IMR-90 (cell line): ENCODE results near the gene TMEM235. TPM values are rescaled to one million over a fixed set of nuclear protein-coding genes. Genes with fewer than 3 reads are reported as not detected.

Experiments
- ATAC-seq: fragments of 200-7000 bp; cut with Tn5 transposase; 2 replicates; pipeline ENCODE4 v1.9.1; 2020; ENCODE audit warnings: low read depth, mild to moderate bottlenecking, moderate library complexity
- BruUV-seq: library from RNA; stranded (reverse); fragments of 400-500 nt; replicated peaks from 2 replicates; lab custom pipeline; 2021; lab: Mats Ljungman, UMichigan
- CTCF ChIA-PET: fragments of 300-600 bp; formaldehyde crosslinking; extraction: SDS; loops from one replicate; lab custom pipeline; 2021; ENCODE audit warnings: antibody characterized with exemption; lab: Yijun Ruan, JAX
- POLR2A ChIA-PET: fragments of 300-600 bp; sonication (Branson Sonifier 250); formaldehyde crosslinking; loops from one replicate; lab custom pipeline; 2022; ENCODE audit warnings: antibody characterized with exemption; ENCODE audit not compliant: unreplicated experiment; lab: Charles Lee
- DNase-seq: peaks from one replicate; pipeline ENCODE4 v3.0.0; 2013
- H2AFZ ChIP-seq: replicated peaks from 2 replicates; pipeline ENCODE3; 2013; ENCODE audit warnings: low read length, mild to moderate bottlenecking; ENCODE audit not compliant: poor library complexity
- H2AK5ac ChIP-seq: 2 replicates; pipeline ENCODE4 v1.6.1; 2013; ENCODE audit warnings: low read depth, low read length, inconsistent platforms
- H2AK9ac ChIP-seq: replicated peaks from 2 replicates; pipeline ENCODE3; 2013; ENCODE audit warnings: mild to moderate bottlenecking, low read depth, low read length, moderate library complexity; ENCODE audit not compliant: poor library complexity
- H2BK120ac ChIP-seq: 2 replicates; pipeline ENCODE4 v1.6.1; 2013; ENCODE audit warnings: low read depth, low read length, inconsistent platforms
- H2BK15ac ChIP-seq: 3 replicates; pipeline ENCODE4 v1.6.1; 2013; ENCODE audit warnings: low read depth, low read length, inconsistent platforms
- H2BK20ac ChIP-seq: 2 replicates; pipeline ENCODE4 v1.6.1; 2013; ENCODE audit warnings: low read depth, mild to moderate bottlenecking, inconsistent platforms, low read length, moderate library complexity
- H2BK5ac ChIP-seq: 2 replicates; pipeline ENCODE4 v1.6.1; 2013; ENCODE audit warnings: mild to moderate bottlenecking, low read depth, low read length, inconsistent platforms; ENCODE audit not compliant: poor library complexity, severe bottlenecking
- H3K14ac ChIP-seq: replicated peaks from 2 replicates; pipeline ENCODE4 v1.6.1; 2013; ENCODE audit warnings: low read depth, low read length, inconsistent platforms
- H3K18ac ChIP-seq: 2 replicates; pipeline ENCODE4 v1.6.1; 2013; ENCODE audit warnings: low read depth, low read length, control low read depth
- H3K23ac ChIP-seq: 2 replicates; pipeline ENCODE4 v1.6.1; 2013; ENCODE audit warnings: low read depth, low read length, inconsistent platforms
- H3K27ac ChIP-seq: 2 replicates; pipeline ENCODE4 v1.5.1; 2013; ENCODE audit warnings: mild to moderate bottlenecking, control low read depth, low read length; ENCODE audit not compliant: insufficient read depth
- H3K27me3 ChIP-seq: 2 replicates; pipeline ENCODE4 v1.6.1; 2013; ENCODE audit warnings: low read length; ENCODE audit not compliant: control insufficient read depth, insufficient read depth
- H3K36me3 ChIP-seq: 2 replicates; pipeline ENCODE4 v1.6.1; 2013; ENCODE audit warnings: low read length, mixed read lengths; ENCODE audit not compliant: control insufficient read depth, insufficient read depth
- H3K4ac ChIP-seq: 2 replicates; pipeline ENCODE4 v1.6.1; 2013; ENCODE audit warnings: low read depth, low read length, inconsistent platforms
- H3K4me1 ChIP-seq: 2 replicates; pipeline ENCODE4 v1.6.1; 2013; ENCODE audit warnings: low read length, mixed read lengths; ENCODE audit not compliant: control insufficient read depth, insufficient read depth
- H3K4me2 ChIP-seq: 2 replicates; pipeline ENCODE4 v1.6.1; 2013; ENCODE audit warnings: low read depth, mild to moderate bottlenecking, control low read depth, low read length, moderate library complexity
- H3K4me3 ChIP-seq: 2 replicates; pipeline ENCODE4 v1.5.1; 2013; ENCODE audit warnings: low read depth, mild to moderate bottlenecking, control low read depth, low read length, moderate library complexity; ENCODE audit not compliant: insufficient read depth
- H3K56ac ChIP-seq: 2 replicates; pipeline ENCODE4 v1.6.1; 2013; ENCODE audit warnings: low read length, inconsistent platforms; ENCODE audit not compliant: insufficient read depth; ENCODE audit errors: extremely low read depth
- H3K79me1 ChIP-seq, 2 experiments: 2 replicates each; pipeline ENCODE4 v1.6.1; 2013; ENCODE audit warnings: low read length in 2 of 2, inconsistent platforms in 1 of 2, low read depth in 1 of 2
- H3K9ac ChIP-seq: 2 replicates; pipeline ENCODE4 v1.6.1; 2013; ENCODE audit warnings: low read depth, low read length, control low read depth
- H3K9me1 ChIP-seq: 2 replicates; pipeline ENCODE4 v1.6.1; 2013; ENCODE audit warnings: low read length, inconsistent platforms; ENCODE audit not compliant: insufficient read depth
- H3K9me3 ChIP-seq: 2 replicates; pipeline ENCODE4 v1.6.1; 2013; ENCODE audit warnings: low read length; ENCODE audit not compliant: control insufficient read depth, insufficient read depth
- H4K20me1 ChIP-seq: 2 replicates; pipeline ENCODE4 v1.6.1; 2013; ENCODE audit warnings: low read length, inconsistent platforms; ENCODE audit not compliant: insufficient read depth
- H4K5ac ChIP-seq: 2 replicates; pipeline ENCODE4 v1.6.1; 2013; ENCODE audit warnings: mild to moderate bottlenecking, low read depth, low read length, control low read depth
- H4K8ac ChIP-seq, 2 experiments: 2 replicates each; pipeline ENCODE4 v1.6.1; 2013; ENCODE audit warnings: low read depth in 2 of 2, low read length in 2 of 2, control low read depth in 1 of 2, inconsistent platforms in 1 of 2
- H4K91ac ChIP-seq: 2 replicates; pipeline ENCODE4 v1.6.1; 2013; ENCODE audit warnings: low read depth, low read length, inconsistent platforms; ENCODE audit not compliant: insufficient read depth
- BHLHE40 ChIP-seq: fragments of 150-350 bp; IDR thresholded peaks from 2 replicates; pipeline ENCODE4 v1.6.1; 2016; ENCODE audit warnings: mild to moderate bottlenecking, low read depth, low read length
- CEBPB ChIP-seq: IDR thresholded peaks from 2 replicates; pipeline ENCODE4 v1.6.1; 2012; ENCODE audit warnings: low read depth, low read length, improper control_type of control experiment
- CHD1 ChIP-seq: IDR thresholded peaks from 2 replicates; pipeline ENCODE4 v1.6.1; 2012; ENCODE audit warnings: low read depth, low read length, improper control_type of control experiment
- CTCF ChIP-seq: conservative IDR thresholded peaks from 2 replicates; pipeline ENCODE4 v1.5.1; 2012; ENCODE audit warnings: mild to moderate bottlenecking, low read depth, low read length, improper control_type of control experiment
- FOS ChIP-seq: fragments of 150-350 bp; IDR thresholded peaks from 2 replicates; pipeline ENCODE4 v1.6.1; 2016; ENCODE audit warnings: low read depth, low read length
- MAFK ChIP-seq: IDR thresholded peaks from 2 replicates; pipeline ENCODE4 v1.6.1; 2012; ENCODE audit warnings: low read depth, low read length, improper control_type of control experiment
- MAZ ChIP-seq: IDR thresholded peaks from 2 replicates; pipeline ENCODE4 v1.6.1; 2012; ENCODE audit warnings: low read depth, mild to moderate bottlenecking, low read length, improper control_type of control experiment, moderate library complexity, borderline replicate concordance
- MXI1 ChIP-seq: IDR thresholded peaks from 2 replicates; pipeline ENCODE4 v1.6.1; 2012; ENCODE audit warnings: low read depth, mild to moderate bottlenecking, low read length, moderate library complexity, borderline replicate concordance
- NFE2L2 ChIP-seq: fragments of 150-350 bp; IDR thresholded peaks from 2 replicates; pipeline ENCODE4 v1.6.1; 2016; ENCODE audit warnings: low read depth, mild to moderate bottlenecking, low read length
- POLR2A ChIP-seq: IDR thresholded peaks from 2 replicates; pipeline ENCODE4 v1.6.1; 2012; ENCODE audit warnings: mild to moderate bottlenecking, low read depth, low read length
- RAD21 ChIP-seq: IDR thresholded peaks from 2 replicates; pipeline ENCODE4 v1.6.1; 2012; ENCODE audit warnings: low read length, improper control_type of control experiment
- RCOR1 ChIP-seq: IDR thresholded peaks from 2 replicates; pipeline ENCODE4 v1.6.1; 2012; ENCODE audit warnings: mild to moderate bottlenecking, low read length, improper control_type of control experiment; ENCODE audit not compliant: insufficient replicate concordance
- RFX5 ChIP-seq: IDR thresholded peaks from 2 replicates; pipeline ENCODE4 v1.8.0; 2012; ENCODE audit warnings: low read depth, mild to moderate bottlenecking, low read length, moderate library complexity
- SMC3 ChIP-seq: fragments of 150-350 bp; IDR thresholded peaks from 2 replicates; pipeline ENCODE4 v1.6.1; 2016; ENCODE audit warnings: low read depth, mild to moderate bottlenecking, antibody characterized with exemption, low read length, moderate library complexity
- WGBS, 2 experiments: methylation state at CpG; one replicate each; pipeline versions ENCODE4 v1.1.5 to v1.1.7; 2013; ENCODE audit warnings: missing lambda C conversion rate in 2 of 2; ENCODE audit not compliant: insufficient read length in 1 of 2; ENCODE audit errors: extremely low coverage in 2 of 2; 5-methylcytosine and 5-hydroxymethylcytosine counted together
- dilution Hi-C: fragments of 300-500 bp; cut with HindIII; formaldehyde crosslinking; loops from one replicate; pipeline ENCODE4 v1.14.3; 2018; ENCODE audit warnings: low sequenced_read_pairs; ENCODE audit not compliant: unreplicated experiment
- in situ Hi-C: fragments of 300-500 bp; cut with MboI; formaldehyde crosslinking; loops from 3 replicates; pipeline ENCODE4 v1.14.3; 2019; ENCODE audit warnings: low sequenced_read_pairs, inconsistent platforms, mixed read lengths
- intact Hi-C: fragments of 100-400 bp; cut with micrococcal nuclease; formaldehyde crosslinking; loops from 2 replicates; pipeline ENCODE4 v1.10.0; 2022
- polyA plus RNA-seq, 3 experiments: library from polyadenylated mRNA; depleted of rRNA; stranded (reverse); fragments of >200 nt; gene quantifications; 2 replicates each; pipeline ENCODE4 v1.2.3, GENCODE V29; 2012; ENCODE audit warnings: low replicate concordance in 1 of 3
- total RNA-seq: library from RNA; depleted of rRNA; stranded (reverse); fragments of >200 nt; gene quantifications from 2 replicates; pipeline ENCODE4 v1.2.3, GENCODE V29; 2012
- TF ChIP-seq, protein P1 (sequence below): fragments of 150-350 bp; IDR thresholded peaks from 2 replicates; pipeline ENCODE4 v1.6.1; 2017; ENCODE audit warnings: mild to moderate bottlenecking, antibody characterized with exemption, low read length, low read depth
- TF ChIP-seq, protein P2 (sequence below): fragments of 150-350 bp; IDR thresholded peaks from 2 replicates; pipeline ENCODE4 v1.6.1; 2016; ENCODE audit warnings: low read depth, mild to moderate bottlenecking, low read length, moderate library complexity, borderline replicate concordance

Gene TMEM235
- total and polyA plus RNA-seq, 2 of the 4 experiments (the other 2 are of a cell fraction), result not detected

DNA sequence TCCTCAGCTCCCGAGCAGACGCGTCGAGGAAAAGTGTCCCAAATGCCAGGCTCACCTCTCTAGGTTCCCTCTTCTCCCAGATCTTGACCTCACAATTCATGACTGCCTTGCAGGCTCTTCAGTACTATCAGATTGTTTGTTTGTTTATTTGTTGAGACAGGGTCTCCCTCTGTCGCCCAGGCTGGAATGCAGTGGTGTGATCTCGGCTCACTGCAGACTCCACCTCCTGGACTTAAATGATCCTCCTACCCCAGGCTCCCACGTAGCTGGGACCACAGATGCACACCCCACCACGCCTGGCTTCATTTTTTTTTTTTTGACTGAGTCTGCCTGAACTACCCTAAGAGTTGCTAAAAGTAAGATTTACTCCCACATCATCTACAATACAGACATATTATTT lies 15.9 kb downstream of the TMEM235 start:
- DNase-seq, result no peak
- H2BK20ac ChIP-seq, result no peak overlapping the region
- WGBS, 2 experiments, result no CpG with 5 or more reads among the region's 8 CpGs
- no peak overlapping the region for H2AK9ac ChIP-seq
- no peak overlapping the region; a peak in 1 of 4 replicates for H4K8ac ChIP-seq
- H4K91ac ChIP-seq, result no peak overlapping the region
- H3K14ac ChIP-seq, result no peak overlapping the region
- H3K4ac ChIP-seq, result no peak overlapping the region
- no peak overlapping the region for H2AK5ac ChIP-seq
- H2AFZ ChIP-seq, result no peak overlapping the region
- H3K9me1 ChIP-seq, result no peaks in the 10 kb centered on the region
- H3K56ac ChIP-seq, result no peak overlapping the region; the same call in 1 of the 2 replicates
- in situ Hi-C loops, result loop anchor here (10.0 kb wide), 1 partner anchor 133 kb away; no protein-coding TSS in a partner anchor
- no peak overlapping the region for H2BK15ac ChIP-seq
- peaks cover 5% of the 10 kb centered on the region; the same call in 1 of the 2 replicates for H3K4me1 ChIP-seq
- CTCF ChIA-PET, result interaction anchor here (1.0 kb wide), 1 partner anchor 22 kb away, joined by 4 read pairs; no protein-coding TSS in a partner anchor
- H3K27ac ChIP-seq, result no peak overlapping the region
- H3K27me3 ChIP-seq, result peaks cover 3% of the 10 kb centered on the region; the same call in 1 of the 2 replicates
- dilution Hi-C loops, result no loop called here
- H3K36me3 ChIP-seq, result no peaks in the 10 kb centered on the region
- no peak overlapping the region for H3K23ac ChIP-seq
- POLR2A ChIA-PET, result no interaction called here
- H3K79me1 ChIP-seq, result no peaks in the 10 kb centered on the region
- H3K9me3 ChIP-seq, result no peaks in the 10 kb centered on the region
- no peak overlapping the region for H2BK5ac ChIP-seq
- no peak overlapping the region for H3K9ac ChIP-seq
- H2BK120ac ChIP-seq, result no peak overlapping the region
- TF ChIP-seq, protein P1, sequence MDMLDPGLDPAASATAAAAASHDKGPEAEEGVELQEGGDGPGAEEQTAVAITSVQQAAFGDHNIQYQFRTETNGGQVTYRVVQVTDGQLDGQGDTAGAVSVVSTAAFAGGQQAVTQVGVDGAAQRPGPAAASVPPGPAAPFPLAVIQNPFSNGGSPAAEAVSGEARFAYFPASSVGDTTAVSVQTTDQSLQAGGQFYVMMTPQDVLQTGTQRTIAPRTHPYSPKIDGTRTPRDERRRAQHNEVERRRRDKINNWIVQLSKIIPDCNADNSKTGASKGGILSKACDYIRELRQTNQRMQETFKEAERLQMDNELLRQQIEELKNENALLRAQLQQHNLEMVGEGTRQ, result no peak
- TF ChIP-seq RFX5 (no peak), MAFK (no peak), CTCF (no peak), RAD21 (no peak), RCOR1 (no peak), MAZ (no peak), SMC3 (no peak), BHLHE40 (no peak), FOS (no peak), CHD1 (no peak), NFE2L2 (no peak), CEBPB (no peak), POLR2A (no peak), MXI1 (no peak)
- TF ChIP-seq, protein P2, sequence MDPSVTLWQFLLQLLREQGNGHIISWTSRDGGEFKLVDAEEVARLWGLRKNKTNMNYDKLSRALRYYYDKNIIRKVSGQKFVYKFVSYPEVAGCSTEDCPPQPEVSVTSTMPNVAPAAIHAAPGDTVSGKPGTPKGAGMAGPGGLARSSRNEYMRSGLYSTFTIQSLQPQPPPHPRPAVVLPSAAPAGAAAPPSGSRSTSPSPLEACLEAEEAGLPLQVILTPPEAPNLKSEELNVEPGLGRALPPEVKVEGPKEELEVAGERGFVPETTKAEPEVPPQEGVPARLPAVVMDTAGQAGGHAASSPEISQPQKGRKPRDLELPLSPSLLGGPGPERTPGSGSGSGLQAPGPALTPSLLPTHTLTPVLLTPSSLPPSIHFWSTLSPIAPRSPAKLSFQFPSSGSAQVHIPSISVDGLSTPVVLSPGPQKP, result no peak
- BruUV-seq, result no TSS peak
- H3K4me2 ChIP-seq, result no peak overlapping the region
- ATAC-seq, result no peak
- no peaks in the 10 kb centered on the region for H4K20me1 ChIP-seq
- H3K4me3 ChIP-seq, result no peak overlapping the region
- intact Hi-C loops, result no loop called here
- no peak overlapping the region for H3K18ac ChIP-seq
- no peak overlapping the region for H4K5ac ChIP-seq
